ENCODE data around the gene AMACR. TPM values are rescaled to one million over a fixed set of nuclear protein-coding genes. Genes with fewer than 3 reads are reported as not detected.

AMACR gene
- 12.5 to 16.5 TPM (median 15.2 TPM) in 5 replicates for total RNA-seq (2022; extraction: Qiagen RNA extraction; ENCODE audit: low read depth)

DNA sequence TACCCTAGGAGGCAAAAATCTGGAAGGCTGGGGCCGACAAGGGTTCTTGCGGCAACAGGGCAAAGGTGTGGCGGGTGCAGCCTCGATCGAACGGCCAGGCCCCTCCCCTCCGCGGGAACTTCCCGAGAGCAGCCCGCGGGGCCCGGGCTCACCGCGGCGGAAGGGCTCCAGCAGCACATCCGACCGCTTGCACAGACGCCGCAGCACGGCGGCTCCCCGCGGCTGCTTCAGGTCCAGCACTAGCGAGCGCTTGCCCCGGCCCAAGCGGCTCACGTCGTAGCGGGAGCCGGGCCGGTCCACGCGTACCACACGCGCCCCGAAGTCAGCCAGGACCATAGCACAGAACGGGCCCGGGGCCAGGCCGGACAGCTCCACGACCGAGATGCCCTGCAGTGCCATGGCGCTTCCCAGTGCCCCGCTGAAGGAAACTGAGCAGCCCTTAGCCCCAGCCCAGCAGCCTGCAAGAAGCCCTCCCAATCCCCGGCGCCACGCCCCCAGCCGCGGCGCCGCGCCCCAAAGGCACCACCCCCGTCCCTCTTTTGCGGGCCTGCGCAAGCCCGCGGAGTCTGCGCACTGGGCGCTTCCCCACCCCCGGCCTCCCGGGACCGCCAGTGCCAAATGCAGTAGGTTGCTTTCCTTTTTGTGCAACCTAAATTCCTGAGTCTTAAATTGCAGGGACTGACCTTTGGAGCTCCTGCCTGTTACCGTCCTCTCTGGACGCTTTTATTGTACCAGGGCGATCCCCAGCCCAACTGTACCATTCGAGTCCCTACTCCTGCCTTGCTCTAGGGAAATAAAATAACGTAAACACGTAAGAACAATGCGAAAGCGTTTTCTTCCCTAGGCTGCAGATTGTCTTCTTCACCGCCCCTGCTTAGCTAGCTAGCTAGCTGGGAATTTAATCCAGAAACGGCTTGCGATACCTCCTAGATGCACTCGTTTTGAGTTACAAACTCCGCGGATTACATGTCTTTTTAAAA is at the start of gene AMACR:
Gene AMACR (minus strand): TSS at position 430 of the 980 bp plus-strand sequence. CDS start 31 bp downstream, at position 399.

DNA sequence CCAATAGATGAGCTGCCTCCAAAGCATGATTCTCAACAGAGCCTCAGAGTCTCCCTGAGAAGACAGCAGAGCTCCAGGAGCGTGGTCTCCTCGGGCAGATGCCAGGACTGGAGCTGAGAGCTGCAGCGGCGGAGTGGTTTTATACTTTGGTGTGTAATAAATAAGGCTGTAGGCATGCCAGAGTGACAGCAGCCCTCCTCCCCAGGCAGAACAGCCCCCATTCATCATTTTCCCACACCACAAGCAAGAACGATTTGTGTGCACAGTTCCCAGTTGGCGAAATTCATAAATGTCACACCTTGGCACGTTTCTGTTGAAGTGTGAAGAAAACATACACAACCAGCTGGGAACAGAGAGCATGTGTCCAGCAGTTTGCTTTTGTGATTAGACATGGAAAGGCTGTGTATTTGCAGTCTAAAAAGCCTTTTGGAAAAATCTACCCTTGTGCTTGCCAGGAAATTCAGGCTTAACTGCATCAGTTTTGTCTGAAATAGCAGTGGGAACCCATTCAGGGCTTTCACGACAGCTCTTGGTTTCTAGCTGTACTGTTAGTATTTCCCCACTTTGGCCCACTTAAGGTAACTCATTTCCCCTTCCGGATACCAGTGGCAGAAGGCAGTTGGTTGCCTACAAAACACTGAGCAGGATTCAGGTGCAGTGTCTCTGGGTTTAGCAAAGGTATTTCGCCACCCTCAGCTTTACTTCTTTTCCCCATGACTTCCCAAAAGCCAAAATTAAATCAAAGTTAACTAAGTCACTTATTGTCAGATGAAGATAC is 35.4 kb upstream of the AMACR start, which contains the start of gene C1QTNF3:
Gene C1QTNF3 (minus strand): TSS at position 115 of the 778 bp plus-strand sequence. CDS start 88 bp downstream, at position 27.

DNA sequence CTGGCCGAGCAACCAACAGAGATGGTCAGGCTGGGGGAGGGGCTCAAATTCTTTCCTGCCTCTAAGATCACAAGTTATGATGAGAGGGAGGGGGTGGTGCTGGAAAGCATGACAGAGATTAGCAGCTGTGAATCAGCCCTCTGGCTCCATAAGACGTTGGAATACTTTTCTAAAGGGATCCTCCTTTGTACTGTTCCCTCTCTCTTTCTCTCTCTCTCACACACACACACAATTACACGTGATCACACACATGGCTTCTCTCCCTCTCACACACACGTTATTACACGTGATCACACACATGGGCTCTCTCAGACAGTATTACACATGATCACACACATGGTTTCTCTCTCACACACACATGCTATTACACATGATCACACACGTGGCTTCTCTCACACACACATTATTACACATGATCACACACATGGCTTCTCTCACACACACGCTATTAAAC is 23.2 kb downstream of the AMACR start, which contains the start of gene SLC45A2:
Gene SLC45A2 (minus strand): TSS at position 23 of the 454 bp plus-strand sequence. CDS start 110 bp downstream, outside the sequence.

DNA sequence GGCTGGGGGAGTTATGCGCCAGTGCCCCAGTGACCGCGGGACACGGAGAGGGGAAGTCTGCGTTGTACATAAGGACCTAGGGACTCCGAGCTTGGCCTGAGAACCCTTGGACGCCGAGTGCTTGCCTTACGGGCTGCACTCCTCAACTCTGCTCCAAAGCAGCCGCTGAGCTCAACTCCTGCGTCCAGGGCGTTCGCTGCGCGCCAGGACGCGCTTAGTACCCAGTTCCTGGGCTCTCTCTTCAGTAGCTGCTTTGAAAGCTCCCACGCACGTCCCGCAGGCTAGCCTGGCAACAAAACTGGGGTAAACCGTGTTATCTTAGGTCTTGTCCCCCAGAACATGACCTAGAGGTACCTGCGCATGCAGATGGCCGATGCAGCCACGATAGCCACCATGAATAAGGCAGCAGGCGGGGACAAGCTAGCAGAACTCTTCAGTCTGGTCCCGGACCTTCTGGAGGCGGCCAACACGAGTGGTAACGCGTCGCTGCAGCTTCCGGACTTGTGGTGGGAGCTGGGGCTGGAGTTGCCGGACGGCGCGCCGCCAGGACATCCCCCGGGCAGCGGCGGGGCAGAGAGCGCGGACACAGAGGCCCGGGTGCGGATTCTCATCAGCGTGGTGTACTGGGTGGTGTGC is 71.4 kb downstream of the AMACR start, which contains the start of gene RXFP3:
Gene RXFP3 (plus strand): TSS at position 6 of the 636 bp plus-strand sequence. CDS start 355 bp downstream, at position 361.

Other genes starting within 250 kb of the AMACR start
- gene ADAMTS12, start 116.1 kb downstream of the AMACR start, total RNA-seq (2022; extraction: Qiagen RNA extraction; ENCODE audit: low read depth), result 6.1 to 9.6 TPM (median 7.9 TPM) in 5 replicates
- not detected in 5 replicates for gene RXFP3, start 71.7 kb downstream of the AMACR start, total RNA-seq (2022; extraction: Qiagen RNA extraction; ENCODE audit: low read depth)
- gene SLC45A2, start 23.4 kb downstream of the AMACR start, total RNA-seq (2022; extraction: Qiagen RNA extraction; ENCODE audit: low read depth), result not detected in 5 replicates
- gene C1QTNF3, start 35.2 kb upstream of the AMACR start, total RNA-seq (2022; extraction: Qiagen RNA extraction; ENCODE audit: low read depth), result 0.12 to 0.59 TPM (median 0.17 TPM) in 4 of 5 replicates, not detected in the other